Astrocyte (in vitro differentiated cells and primary cell): ENCODE data around the gene H3-3A.

ENCODE experiments used
- EZH2 ChIP-seq: IDR thresholded peaks from 2 replicates; pipeline ENCODE4 v1.6.1; 2012; ENCODE audit warnings: mild to moderate bottlenecking, low read length, inconsistent platforms; ENCODE audit not compliant: insufficient read depth
- TF ChIP-seq, protein P1 (sequence below): IDR thresholded peaks from 2 replicates; pipeline ENCODE4 v1.5.1; 2011; ENCODE audit warnings: low read depth, mild to moderate bottlenecking, inconsistent platforms, low read length, moderate library complexity; ENCODE audit not compliant: insufficient read depth

DNA sequence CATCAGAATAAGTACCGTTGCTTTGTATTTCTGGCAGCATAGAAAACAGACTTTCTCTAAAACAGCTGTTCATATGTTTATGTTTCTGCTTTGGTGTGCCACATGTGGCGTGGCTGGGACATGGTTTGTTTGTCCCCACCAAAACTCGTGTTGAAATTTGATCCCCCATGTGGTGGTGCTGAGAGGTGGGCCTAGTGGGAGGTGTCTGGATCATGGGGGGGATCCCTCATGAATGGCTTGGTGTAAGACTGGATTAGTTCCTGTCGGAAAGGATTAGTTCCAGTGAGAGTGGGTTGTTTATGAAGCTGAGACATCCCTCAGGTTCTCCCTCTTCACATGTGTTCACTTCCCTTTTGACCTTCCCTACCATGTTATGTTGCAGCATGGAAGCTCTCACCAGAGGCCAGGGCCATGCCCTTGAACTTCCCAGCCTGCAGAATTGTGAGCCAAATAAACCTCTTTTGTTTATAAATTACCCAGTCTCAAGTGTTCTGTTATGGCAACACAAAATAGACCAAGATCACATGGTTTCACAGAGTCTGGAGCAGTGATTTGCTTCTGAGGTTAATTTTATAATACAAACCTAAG is 17.9 kb upstream of the H3-3A start:
- TF ChIP-seq, protein P1, sequence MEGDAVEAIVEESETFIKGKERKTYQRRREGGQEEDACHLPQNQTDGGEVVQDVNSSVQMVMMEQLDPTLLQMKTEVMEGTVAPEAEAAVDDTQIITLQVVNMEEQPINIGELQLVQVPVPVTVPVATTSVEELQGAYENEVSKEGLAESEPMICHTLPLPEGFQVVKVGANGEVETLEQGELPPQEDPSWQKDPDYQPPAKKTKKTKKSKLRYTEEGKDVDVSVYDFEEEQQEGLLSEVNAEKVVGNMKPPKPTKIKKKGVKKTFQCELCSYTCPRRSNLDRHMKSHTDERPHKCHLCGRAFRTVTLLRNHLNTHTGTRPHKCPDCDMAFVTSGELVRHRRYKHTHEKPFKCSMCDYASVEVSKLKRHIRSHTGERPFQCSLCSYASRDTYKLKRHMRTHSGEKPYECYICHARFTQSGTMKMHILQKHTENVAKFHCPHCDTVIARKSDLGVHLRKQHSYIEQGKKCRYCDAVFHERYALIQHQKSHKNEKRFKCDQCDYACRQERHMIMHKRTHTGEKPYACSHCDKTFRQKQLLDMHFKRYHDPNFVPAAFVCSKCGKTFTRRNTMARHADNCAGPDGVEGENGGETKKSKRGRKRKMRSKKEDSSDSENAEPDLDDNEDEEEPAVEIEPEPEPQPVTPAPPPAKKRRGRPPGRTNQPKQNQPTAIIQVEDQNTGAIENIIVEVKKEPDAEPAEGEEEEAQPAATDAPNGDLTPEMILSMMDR: no peak
- no peak for TF ChIP-seq EZH2
